EL (cell line): ENCODE measurements around the gene IPO9.
"Not testable (repeated sequence)": the region's sequence is repeated elsewhere in the genome, so short reads cannot be mapped to it uniquely, and the experiment has no call there.

ENCODE experiments used
- DNase-seq: peaks from one replicate; pipeline ENCODE4 v3.0.0-alpha.2; 2016

Gene IPO9

DNA sequence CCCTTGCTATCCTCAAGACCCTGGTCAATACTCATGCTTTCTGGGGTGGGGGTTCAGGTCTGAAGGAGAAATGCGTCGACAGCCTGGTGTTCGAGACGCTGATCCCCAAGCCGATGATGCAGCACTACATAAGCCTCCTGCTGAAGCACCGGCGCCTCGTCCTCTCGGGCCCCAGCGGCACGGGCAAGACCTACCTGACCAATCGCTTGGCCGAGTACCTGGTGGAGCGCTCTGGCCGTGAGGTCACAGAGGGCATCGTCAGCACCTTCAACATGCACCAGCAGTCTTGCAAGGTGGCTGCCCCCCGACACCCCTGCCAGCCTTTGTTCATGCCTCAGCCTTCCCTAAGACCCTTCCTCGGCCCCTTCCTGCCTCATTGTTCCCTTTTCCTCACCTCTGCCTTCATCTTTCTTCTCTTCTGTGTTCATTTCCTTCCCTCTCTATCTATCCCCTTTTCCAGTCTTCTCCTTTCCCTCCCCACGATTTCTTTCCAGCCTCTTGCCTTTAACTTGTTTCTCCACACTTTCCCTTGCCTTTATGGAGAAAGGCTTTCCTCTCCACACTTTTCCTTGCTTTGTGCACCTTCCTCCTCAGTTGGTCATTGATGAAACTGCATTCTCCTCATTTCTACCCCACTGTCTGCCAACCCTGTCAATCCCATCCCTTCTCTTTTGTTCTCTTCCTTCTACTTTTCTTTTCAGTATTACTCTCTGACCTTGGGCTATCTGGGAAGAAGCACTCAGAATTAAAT lies 18.3 kb upstream of the IPO9 start:
- no peak for DNase-seq

DNA sequence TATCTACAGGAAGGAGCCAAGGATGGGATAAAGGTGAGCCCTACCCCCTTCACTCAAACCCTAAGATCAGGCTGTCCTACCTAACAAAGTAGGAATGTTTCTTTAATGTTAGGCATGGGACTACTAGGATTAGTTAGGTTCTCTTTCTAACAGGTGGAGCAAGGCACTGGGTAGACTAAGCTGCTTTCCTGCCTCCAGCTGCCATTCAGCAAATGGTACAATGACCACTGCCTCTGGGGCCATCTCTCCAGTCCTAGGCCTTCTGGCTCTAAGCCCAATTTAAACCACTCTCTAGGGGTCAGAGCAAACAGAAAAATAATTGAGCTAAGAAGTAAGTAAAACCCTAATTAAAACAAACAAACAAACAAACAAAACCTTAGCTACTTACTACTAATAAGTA lies 15.7 kb upstream of the IPO9 start:
- no peak for DNase-seq

DNA sequence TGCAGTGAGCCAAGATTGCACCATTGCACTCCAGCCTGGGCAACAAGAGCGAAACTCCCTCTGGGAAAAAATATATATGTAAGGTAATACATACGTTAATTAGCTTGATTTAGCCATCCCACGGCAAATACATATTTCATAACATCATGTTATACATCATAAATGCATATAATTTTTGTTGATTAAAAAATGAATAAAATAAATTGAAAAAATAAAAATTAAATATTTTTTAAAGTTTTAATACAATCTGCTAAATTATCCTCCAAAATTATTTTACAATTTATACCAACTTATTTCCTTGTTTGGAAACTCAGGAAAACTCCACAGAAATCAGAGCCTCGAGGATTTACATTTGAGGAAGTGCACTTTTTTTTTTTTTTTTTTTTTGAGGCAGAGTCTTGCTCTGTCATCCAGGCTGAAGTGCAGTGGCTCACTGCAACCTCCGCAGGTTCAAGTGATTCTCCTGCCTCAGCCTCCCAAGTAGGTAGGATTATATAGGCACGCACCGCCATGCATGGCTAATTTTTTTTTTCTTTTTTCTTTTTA lies 12.6 kb upstream of the IPO9 start:
- no peak for DNase-seq

DNA sequence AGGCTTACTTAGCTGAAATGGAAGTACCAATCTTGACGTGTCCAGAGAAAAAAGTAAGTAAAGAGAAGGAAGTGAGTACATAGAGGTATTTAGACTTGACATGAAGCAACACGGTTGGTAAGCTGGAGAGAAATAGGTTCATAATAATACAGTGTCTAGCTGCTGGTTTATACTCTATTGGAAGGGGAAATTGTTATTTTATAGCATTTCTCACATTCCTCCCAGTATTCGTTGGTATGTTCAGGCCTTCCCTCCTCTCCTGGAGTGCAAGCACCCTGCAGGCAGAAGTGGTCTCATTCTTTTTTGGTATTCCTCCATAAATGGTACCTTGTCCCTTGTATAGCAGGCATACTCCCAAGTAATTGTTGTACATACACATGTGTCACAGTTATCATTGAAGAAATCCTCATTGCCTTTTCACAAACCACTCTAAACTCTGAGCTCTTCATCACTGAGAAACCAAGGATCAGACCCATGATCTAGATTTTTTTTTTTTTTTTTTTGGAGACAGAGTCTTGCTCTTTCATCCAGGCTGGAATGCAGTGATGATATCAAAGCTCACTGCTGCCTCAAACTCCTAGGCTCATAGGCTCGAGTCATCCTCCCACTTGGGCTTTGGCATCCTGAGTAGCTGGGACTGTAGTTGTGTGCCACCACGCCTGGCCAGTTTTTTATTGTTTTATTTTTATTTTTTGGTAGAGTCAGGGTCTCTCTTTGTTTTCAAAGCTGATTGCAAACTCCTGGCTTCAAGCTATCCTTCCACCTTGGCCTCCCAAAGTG lies 9.8 kb upstream of the IPO9 start:
- peak; percentile 41 for DNase-seq

DNA sequence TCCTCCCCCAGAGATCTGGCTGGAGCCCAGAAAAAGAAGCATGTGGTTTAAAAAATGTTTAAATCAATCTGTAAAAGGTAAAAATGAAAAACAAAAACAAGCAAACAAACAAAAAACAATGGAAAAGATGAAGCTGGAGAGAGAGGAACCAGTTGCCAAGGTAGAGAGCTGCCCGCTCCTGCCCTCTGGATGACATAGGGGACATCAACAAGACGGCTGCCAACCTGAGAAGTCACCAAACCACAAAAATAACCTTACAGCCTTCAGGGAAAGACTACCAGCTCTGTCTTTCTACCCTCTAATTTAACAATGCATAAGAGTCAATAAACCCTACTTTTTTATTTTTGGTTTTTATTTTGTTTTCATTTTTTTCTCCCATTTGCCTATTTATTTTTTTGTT lies 8.5 kb upstream of the IPO9 start:
- no peak for DNase-seq

DNA sequence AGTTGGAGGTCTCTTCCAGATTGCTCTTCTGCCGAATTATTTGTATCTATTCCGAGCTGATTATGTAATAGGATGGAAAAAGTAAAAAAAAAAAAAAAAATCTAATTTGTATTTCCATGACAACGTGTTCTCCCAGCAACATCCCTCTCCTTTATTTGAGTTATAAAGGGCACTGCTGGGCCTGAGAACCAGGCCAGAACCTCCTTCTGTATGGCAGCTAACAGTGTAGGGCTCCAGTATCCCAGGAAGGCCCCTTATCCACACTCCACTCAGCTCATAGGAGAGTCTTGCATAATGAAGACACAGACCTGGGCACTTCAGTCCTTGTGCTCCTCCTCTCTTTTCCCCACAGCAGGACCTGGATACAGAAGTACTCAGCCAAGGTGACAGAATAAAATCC lies 3.7 kb upstream of the IPO9 start:
- no peak for DNase-seq

DNA sequence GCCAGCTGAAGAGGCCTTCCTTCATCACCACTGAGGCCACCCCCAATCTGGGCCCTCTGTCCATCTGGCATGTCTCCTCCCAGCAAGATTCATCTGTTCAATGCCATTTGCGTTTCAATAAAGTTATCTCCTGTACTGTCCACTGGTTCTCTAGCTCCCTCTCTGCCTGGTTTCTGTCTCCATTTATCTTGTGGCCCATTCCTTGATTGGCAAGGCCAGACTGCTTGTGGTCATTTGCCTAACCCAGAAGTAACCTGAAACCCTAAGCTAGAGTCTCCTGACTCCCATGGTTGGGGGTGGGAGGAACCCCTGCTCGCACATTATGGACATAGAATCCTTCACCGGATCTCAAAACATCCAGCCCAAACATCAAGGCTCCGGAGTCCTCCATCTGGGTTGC lies 2.1 kb upstream of the IPO9 start:
- DNase-seq: no peak

DNA sequence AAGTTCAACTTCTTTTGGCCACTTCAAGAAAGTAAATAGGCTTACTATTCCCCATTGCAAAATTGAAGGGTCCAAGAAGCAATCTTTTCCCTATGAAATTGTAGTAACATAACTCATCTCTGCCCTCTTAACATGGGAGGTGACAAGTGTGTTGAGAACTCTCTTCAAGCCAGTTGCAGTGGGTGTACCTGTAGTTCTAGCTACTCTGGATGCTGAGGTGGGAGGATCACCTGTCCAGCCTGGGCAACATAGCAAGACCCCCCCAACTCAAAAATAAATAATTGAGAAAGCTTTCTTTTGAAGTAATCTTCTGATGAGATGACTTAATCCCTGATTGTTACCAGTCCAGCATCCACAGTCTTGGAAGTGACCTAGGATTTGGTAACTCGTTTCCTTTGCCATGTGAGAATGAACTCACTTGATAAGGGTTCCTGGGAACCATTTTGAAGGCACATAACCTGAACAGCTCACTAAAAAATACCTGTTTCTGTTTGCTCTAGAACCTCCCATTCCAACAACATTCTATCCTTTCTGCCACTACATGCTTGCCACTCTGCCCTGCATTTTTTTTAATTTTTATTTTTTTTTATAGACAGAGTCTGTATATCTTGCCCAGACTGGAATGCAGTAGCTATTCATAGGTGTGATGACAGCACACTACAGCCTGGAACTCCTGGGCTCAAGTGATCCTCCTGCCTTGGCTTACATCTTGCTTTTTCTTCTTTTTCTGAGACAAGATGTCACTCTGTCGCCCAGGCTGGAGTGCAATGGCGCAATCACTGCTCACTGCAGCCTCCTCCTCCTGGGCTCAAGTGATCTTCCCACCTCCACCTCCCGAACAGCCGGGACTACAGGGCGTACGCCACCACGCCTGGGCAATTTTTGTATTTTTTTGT lies 1.4 kb upstream of the IPO9 start:
- no peak for DNase-seq

DNA sequence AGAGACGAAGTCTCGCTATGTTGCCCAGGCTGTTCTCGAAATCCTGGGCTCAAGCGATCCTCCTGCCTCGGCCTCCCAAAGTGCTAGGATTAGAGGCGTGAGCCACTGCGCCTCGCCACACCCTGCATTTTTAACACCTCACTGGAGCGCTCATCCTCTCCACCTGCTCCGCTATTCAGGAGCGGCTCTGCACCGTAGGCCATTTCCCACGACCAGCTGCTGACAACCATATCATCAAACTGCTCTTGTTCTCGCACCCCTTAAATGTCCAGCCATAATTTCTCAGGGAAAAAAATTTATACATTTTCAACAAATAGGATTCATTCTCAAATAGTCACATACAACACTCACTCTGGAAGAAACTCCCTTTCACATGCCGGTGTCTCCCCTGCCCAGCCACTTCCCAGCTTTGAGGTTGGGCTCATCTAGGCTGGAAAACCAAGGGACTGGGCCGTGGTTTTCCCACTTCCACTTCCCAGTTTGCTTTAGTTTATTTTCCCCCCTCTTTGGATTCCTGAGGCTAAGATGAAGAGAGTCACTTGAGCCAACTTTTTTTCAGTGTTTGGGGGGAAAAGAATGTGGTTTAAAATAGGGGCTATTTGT lies 639 bp upstream of the IPO9 start:
- peak; percentile 25 for DNase-seq

DNA sequence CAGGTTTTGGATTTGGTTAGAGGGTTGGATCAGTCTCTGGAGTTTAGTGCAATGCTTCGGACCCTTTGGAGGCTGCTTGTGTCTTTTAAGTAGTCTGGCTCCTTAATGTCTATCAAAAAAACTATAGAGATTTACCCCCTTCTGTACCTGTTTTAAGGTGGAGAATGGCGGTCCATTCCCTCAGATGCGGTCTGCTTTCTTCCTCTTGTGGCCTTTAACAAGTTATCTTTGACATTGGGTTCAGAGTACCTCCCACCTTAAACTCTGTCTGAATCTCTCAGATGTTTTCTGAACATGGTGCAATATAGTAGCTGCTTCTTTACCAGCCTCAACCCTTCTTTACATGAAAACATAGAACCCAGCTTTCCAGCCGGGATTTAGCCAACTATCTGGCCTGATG lies 2.4 kb downstream of the IPO9 start:
- DNase-seq: no peak

DNA sequence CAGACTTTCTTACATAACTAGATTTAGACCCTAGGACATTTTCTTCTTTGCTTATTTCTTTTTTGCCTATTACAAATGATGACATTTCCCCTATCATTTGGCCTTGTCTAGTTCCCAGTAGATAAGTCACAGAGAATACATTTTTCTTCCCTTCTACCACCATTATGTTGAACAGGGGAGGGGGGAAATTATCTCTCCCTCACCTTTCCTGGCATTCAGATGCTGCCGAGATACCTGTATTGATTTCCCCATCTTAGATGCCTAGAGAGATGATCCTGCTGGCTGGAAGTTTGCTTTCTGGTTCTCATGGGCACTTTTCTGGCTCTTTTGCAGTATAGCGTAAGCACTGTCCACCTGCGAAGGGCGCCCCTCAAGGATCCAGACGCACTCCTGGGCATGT lies 5.7 kb downstream of the IPO9 start:
- DNase-seq: no peak

DNA sequence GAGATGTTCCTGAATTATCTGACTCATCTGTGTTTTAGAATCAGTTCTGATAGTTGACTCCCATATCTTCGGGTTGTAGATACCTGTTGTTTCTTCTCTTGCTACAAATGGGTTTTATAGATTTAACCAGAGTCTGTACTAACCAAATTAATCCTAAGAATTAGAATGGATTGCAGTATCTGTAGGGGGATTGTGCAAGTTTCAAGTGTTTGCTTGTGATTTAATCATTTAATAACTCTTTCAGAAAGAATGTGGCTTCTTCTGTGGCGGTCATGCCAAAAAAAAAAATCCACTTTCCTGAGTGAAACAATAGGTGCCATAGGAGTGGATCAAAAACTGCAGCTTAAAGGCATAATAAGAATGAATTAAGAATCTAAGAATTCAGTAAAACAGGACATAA lies 9.4 kb downstream of the IPO9 start:
- DNase-seq: no peak

DNA sequence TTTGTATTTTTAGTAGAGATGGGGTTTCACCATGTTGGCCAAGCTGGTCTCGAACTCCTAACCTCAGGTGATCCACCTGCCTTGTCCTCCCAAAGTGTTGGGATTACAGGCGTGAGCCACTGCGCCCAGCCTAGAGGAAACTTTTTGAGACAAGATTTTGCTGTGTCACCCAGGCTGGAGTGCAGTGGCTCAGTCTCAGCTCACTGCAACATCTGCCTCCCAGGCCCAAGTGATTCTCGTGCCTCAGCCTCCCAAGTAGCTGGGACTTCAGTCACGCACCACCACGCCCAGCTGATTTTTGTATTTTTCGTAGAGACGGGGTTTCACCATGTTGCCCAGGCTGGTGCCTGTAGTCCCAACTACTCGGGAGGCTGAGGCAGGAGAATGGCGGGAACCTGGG lies 10.1 kb downstream of the IPO9 start:
- not testable (repeated sequence) for DNase-seq

DNA sequence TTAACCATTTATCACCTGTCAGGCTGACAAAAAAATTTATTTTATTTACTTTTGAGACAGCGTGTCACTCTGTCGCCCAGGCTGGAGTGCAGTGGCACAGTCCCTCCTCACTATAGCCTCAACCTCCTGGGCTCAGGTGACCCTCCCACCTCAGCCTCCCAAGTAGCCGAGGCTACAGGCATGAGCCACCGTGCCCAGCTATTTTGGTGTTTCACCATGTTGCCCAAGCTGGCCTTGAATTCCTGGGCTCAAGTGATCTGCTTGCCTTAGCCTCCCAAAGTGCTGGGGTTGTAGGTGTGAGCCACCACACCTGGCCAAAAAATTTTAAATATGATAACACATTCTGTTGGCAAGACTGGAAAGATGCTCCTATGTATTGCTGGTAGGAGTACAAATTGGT lies 11.1 kb downstream of the IPO9 start:
- no peak for DNase-seq

DNA sequence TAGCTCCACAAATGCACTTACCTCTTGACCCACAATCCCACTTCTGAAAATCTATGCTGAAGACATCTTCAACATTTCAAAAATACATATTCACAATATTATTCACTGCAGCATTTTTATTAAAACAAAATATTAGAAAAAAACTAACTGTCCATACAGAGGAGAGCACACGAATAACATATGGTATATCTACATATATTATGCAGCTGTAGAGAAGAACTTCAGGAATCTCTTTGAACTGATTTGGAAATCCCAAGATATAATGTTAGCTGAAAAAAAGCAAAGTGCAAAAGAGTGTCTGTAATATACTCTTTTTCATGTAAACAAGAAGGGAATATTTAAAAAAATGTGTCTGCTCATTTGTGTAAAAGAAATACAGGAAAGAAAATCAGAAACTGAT lies 11.5 kb downstream of the IPO9 start:
- DNase-seq: no peak

DNA sequence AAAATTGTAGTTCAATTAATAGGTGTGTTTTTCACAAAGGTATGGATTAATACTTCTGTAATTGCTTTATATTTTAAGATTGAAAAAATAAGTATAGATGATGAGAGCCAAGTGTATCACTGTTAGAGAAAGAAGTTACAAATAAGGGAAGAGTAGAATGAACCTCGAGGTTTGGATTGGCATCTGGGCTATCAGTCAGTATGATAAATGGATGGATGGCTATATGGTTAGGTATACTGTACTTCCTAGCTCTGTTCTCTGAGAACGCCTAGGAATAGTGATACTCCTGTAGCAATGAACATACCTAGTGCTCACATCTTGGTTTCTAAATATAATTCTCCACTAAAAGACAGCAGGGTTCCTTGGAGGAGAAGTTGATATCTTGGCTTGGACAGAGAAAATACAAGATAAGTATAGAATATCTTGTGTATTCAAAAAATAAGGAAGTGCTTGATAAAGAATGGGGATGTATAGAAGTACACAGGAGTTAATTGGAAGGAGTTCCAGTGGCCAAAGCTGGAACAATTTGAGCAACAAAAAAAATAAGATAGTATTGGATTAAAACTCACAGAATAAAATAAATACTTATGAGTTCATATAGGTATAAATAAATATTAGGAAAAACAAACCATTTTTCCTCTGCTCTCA lies 12.4 kb downstream of the IPO9 start:
- no peak for DNase-seq

DNA sequence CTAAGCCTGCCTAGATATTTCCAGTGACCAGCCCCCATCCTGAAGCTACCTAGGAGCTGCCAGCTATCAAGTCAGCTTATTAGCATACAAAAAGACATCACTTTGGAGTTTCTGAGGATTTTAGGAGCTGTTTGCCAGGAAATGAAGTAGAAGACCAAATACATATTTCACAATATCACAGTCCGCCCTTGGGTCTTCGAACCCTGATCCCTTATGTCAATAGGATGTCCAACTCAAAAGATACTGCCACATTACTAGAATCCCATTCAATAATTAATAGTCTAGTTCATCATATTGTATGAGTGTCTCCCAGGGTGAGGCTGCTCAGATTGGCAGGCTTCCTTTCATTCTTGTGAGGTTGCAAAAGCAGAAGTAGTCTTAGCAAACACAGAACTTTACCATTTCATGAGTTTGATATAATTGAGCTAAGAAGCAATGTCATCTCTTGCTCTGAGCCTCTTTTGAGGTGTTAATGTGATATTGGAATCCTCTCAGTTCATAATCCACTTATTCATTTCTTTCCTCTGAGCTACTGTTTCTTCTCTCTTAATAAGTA lies 13.6 kb downstream of the IPO9 start:
- DNase-seq: no peak

DNA sequence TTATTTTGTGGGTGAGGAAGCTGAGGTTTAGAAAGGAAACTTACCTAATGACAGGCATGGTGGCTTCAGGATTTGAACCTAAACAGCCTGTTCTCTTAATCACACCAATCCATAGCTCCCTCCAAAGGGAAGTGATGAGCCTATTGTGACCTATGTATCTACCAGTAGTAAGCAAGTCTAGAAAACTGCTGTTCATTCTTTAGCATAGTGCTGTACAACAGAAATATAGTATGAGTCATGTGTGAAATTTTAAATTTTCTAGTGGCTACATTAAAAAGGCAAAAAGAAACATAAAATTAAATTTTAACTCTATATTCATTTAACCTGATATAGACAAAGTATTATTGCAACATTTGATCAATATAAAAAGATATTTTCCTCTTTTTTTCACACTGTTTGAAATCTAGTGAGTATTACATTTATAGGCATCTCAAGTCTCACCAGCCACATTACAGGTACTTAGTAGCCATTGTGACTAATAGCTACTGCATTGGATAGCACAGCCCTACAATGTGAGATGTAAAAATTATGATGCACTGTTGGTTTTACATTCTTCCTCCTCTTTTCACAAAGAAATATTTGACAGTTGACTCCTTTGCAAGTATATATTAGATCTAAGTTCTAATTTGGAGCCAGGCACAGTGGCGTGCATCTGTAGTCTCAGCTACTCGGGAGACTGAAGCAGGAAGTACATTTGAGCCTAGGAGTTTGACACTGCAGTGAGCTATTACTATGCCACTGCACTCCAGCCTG lies 16.6 kb downstream of the IPO9 start:
- DNase-seq: peak; percentile 58

DNA sequence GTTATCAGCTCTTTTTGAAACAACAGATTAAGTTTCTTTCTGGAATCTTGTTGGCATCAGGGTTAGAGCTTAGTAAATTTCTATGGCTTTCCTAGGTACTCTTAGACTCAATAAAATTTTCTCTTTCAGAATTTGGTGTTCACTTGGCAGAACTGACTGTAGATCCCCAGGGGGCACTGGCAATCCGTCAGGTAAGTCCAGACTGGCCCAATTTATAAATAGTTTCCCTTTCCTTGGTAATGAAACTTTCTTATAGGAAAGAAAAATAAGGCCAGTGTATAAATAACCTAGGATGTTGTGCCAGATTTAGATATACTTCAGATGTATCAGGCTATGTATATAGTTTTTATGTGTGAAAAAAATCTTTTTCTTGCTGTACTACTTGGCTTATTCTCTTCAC lies 18.2 kb downstream of the IPO9 start:
- DNase-seq: no peak

DNA sequence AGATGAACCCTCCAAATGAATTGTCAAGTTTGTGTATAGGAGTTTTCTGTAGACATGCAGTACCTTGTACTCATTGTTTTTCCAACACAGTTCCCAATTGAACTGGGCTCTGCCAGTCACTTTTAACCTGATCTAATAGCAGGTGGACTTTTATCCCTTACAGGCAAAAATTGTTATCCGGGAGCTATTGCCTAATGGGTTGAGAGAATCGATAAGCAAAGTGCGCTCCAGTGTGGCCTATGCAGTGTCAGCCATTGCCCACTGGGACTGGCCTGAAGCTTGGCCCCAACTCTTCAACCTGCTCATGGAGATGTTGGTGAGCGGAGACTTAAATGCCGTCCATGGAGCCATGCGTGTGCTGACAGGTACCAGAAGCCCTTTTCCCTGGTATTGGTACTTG lies 19.3 kb downstream of the IPO9 start:
- DNase-seq: no peak

DNA sequence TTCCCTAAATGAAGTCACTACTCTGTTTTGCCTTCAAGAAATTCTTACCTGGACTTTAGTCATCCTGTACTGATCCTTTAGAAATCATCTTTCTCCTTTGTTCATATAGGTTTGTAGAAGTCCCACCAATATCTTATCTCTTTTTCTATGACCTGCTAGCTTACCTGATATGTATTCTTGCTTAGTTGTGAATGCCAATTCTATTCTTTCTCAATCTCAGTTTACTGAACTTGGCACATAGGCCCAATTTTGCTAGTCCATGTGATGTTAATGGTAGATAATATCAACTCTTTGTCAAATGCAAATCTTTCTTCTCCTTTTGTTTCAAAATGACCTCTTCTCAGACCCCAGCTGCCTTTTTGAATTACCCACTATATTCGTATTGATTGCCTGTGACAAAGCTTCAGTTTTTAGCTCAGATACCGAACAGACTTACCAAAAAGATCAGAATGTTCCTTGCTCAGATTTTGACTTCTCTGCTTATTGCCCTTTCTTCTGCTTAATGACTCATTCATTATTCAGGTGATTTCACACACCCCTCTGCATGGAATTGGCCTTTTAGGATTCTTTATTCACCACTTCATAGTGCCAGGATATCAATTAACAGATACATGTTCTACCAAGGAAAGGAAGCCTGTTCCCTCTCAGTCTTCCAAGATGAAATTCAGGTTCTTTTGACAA lies 20.6 kb downstream of the IPO9 start:
- DNase-seq: no peak
